Measurements from ENCODE around the gene NDUFAF3.
A peak's percentile ranks its signal among the peaks of the same experiment; 100 is the strongest.

NDUFAF3 gene

GRCh38 chr3:49012441-49013017 lies 9.4 kb upstream of the NDUFAF3 start:
- DNase-seq (ENCODE audit: extremely low spot score), result no peak
- POLR2A ChIA-PET, result interaction anchor here (0.8 to 2.6 kb wide), 5 partner anchors 8 to 21 kb away, joined by 4 to 12 read pairs (median 7); partner anchors contain the start of genes IMPDH2 and NDUFAF3
- TF ChIP-seq CTCF (IDR thresholded peaks at IDR 0.05; ENCODE audit: control extremely low read depth, extremely low read depth, low read depth, missing control alignments), result no peak
- CTCF ChIA-PET, result interaction anchor here (0.8 to 11.8 kb wide), 8 partner anchors 7 to 436 kb away, joined by 3 to 131 read pairs (median 4); partner anchors contain the start of genes DALRD3, NDUFAF3 and P4HTM

GRCh38 chr3:49013113-49013737 lies 8.7 kb upstream of the NDUFAF3 start:
- no peak for DNase-seq (ENCODE audit: extremely low spot score)
- POLR2A ChIA-PET, result interaction anchor here (1.9 to 2.6 kb wide), 2 partner anchors 13 to 16 kb away, joined by 7 to 12 read pairs; partner anchors contain the start of gene IMPDH2
- no peak for TF ChIP-seq CTCF (IDR thresholded peaks at IDR 0.05; ENCODE audit: control extremely low read depth, extremely low read depth, low read depth, missing control alignments)
- CTCF ChIA-PET, result interaction anchor here (0.8 to 11.8 kb wide), 10 partner anchors 8 to 436 kb away, joined by 3 to 131 read pairs (median 4); partner anchors contain the start of genes DALRD3, NDUFAF3 and P4HTM

- ChIA-PET POLR2A (interaction anchor here (1.0 to 2.6 kb wide), 3 partner anchors 15 to 24 kb away, joined by 3 to 12 read pairs (median 11); partner anchors contain the start of gene IMPDH2), CTCF (interaction anchor here (1.1 to 11.8 kb wide), 8 partner anchors 7 to 435 kb away, joined by 3 to 131 read pairs (median 4); partner anchors contain the start of genes DALRD3, NDUFAF3 and P4HTM)
- peak; percentile 71 for TF ChIP-seq CTCF (IDR thresholded peaks at IDR 0.05; ENCODE audit: control extremely low read depth, extremely low read depth, low read depth, missing control alignments)
- peak; percentile 52 for DNase-seq (ENCODE audit: extremely low spot score)
Observed at GRCh38 chr3:49013738-49014660, 7.9 kb upstream of the NDUFAF3 start.

- POLR2A ChIA-PET, result interaction anchor here (2.3 to 4.2 kb wide), 2 partner anchors 8 to 14 kb away, joined by 11 to 28 read pairs; partner anchors contain the start of genes IMPDH2 and WDR6
- DNase-seq (ENCODE audit: extremely low spot score), result no peak
- TF ChIP-seq CTCF (IDR thresholded peaks at IDR 0.05; ENCODE audit: control extremely low read depth, extremely low read depth, low read depth, missing control alignments), result no peak
- CTCF ChIA-PET, result interaction anchor here (1.0 to 11.8 kb wide), 5 partner anchors 6 to 28 kb away, joined by 3 to 131 read pairs (median 7); partner anchors contain the start of genes DALRD3 and NDUFAF3
Observed at GRCh38 chr3:49015072-49015471, 6.8 kb upstream of the NDUFAF3 start.

GRCh38 chr3:49015765-49016164 lies 6.2 kb upstream of the NDUFAF3 start:
- CTCF ChIA-PET, result interaction anchor here (1.0 to 1.5 kb wide), 3 partner anchors 9 to 580 kb away, joined by 3 to 7 read pairs (median 3); no protein-coding TSS in a partner anchor

More at GRCh38 chr3:49015765-49016164, 6.2 kb upstream of the NDUFAF3 start:
- no peak for DNase-seq (ENCODE audit: extremely low spot score)
- TF ChIP-seq CTCF (IDR thresholded peaks at IDR 0.05; ENCODE audit: control extremely low read depth, extremely low read depth, low read depth, missing control alignments), result no peak
- POLR2A ChIA-PET, result interaction anchor here (2.3 to 4.2 kb wide), 2 partner anchors 9 to 13 kb away, joined by 11 to 28 read pairs; partner anchors contain the start of genes IMPDH2 and WDR6

All from GM10248 (cell line).